ENCODE results near the gene YIPF1.

The YIPF1 gene

DNA sequence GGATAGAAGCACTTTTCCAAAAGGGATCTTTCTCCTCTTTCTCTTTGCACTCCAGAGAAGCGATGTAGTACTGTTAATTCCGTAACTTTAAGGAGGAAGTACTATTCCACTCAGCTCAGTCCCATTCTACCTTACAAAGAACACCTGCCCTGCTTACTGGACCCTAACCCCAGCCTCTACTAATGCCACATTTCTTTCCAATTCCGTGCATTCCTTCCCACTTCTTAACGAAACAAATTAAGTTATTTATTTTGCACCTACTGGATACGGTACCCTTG lies 52.0 kb downstream of the YIPF1 start:
- Histone ChIP-seq H3K4me3 (ENCODE audit: low read depth, low read length) (peak overlapping the region; percentile 92), H3K27me3 (no peaks in the 10 kb centered on the region), H3K4me1 (no peaks in the 10 kb centered on the region), H3K9me3 (no peaks in the 10 kb centered on the region), H3K36me3 (no peaks in the 10 kb centered on the region)
- DNase-seq = no peak
- TF ChIP-seq, protein P1, sequence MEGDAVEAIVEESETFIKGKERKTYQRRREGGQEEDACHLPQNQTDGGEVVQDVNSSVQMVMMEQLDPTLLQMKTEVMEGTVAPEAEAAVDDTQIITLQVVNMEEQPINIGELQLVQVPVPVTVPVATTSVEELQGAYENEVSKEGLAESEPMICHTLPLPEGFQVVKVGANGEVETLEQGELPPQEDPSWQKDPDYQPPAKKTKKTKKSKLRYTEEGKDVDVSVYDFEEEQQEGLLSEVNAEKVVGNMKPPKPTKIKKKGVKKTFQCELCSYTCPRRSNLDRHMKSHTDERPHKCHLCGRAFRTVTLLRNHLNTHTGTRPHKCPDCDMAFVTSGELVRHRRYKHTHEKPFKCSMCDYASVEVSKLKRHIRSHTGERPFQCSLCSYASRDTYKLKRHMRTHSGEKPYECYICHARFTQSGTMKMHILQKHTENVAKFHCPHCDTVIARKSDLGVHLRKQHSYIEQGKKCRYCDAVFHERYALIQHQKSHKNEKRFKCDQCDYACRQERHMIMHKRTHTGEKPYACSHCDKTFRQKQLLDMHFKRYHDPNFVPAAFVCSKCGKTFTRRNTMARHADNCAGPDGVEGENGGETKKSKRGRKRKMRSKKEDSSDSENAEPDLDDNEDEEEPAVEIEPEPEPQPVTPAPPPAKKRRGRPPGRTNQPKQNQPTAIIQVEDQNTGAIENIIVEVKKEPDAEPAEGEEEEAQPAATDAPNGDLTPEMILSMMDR (IDR thresholded peaks at IDR 0.05; ENCODE audit: low read depth, low read length) = no peak

DNA sequence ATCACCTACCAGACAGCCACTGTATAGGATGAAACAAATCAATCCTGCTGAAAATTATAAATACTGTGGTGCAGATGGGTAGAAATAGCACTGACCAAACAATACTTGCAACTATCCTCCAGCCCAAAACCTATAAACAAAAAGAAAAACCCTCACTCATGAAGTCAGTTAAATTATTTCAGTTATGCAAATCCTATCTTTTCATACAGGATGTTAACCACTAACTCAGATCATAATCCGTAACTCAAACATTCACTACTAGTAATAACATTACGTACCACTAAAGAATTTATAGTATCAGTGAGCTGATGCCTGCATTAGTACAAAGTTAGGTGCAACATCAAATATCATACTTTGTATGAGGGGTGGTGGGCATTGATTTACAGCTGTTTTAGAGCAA lies 54.1 kb downstream of the YIPF1 start:
- no peaks in the 10 kb centered on the region for H3K27me3 ChIP-seq
- no peak overlapping the region for H3K4me3 ChIP-seq (ENCODE audit: low read depth, low read length)
- H3K36me3 ChIP-seq = no peaks in the 10 kb centered on the region
- no peaks in the 10 kb centered on the region for H3K4me1 ChIP-seq
- DNase-seq = no peak
- TF ChIP-seq, protein P1 (IDR thresholded peaks at IDR 0.05; ENCODE audit: low read depth, low read length) = no peak
- H3K9me3 ChIP-seq = no peaks in the 10 kb centered on the region

DNA sequence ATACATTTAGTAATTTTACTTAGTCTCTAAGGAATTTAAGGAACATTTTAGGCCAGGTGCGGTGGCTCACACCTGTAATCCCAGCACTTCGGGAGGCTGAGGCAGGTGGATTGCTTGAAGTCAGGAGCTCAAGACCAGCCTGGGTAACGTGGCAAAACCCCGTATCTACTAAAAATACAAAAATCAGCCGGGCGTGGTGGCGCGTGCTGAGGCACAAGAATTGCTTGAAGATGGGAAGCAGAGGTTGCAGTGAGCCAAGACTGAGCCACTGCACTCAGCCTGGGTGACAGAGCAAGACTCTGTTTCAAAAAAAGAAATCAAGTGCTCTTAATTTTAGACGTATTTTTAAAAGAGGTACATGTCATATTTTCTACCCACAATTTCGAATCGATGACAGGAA lies 54.8 kb downstream of the YIPF1 start:
- H3K4me3 ChIP-seq (ENCODE audit: low read depth, low read length) = no peak overlapping the region
- TF ChIP-seq, protein P1 (IDR thresholded peaks at IDR 0.05; ENCODE audit: low read depth, low read length) = no peak
- no peaks in the 10 kb centered on the region for H3K4me1 ChIP-seq
- H3K9me3 ChIP-seq = no peaks in the 10 kb centered on the region
- H3K27me3 ChIP-seq = no peaks in the 10 kb centered on the region
- H3K36me3 ChIP-seq = no peaks in the 10 kb centered on the region
- no peak for DNase-seq

DNA sequence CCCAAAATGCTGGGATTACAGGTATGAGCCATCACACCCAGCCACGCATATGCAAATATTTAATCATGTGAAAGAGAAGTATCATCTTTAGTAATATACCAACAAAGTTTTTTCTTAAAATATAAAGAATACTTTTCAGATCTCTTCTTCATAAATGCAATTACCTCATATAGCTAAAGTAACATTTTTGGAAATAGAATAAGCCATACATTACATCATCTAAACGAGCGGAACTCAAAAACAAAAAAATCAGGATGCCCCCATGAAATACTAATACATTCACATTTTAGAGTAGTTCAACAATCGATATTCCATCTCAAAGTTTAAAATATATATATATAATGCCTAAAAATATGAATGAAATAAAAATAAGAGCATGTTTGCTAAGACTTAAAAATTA lies 56.2 kb downstream of the YIPF1 start:
- Histone ChIP-seq H3K9me3 (no peaks in the 10 kb centered on the region), H3K27me3 (no peaks in the 10 kb centered on the region), H3K36me3 (no peaks in the 10 kb centered on the region), H3K4me3 (ENCODE audit: low read depth, low read length) (no peak overlapping the region), H3K4me1 (no peaks in the 10 kb centered on the region)
- TF ChIP-seq, protein P1 (IDR thresholded peaks at IDR 0.05; ENCODE audit: low read depth, low read length) = no peak
- no peak for DNase-seq

DNA sequence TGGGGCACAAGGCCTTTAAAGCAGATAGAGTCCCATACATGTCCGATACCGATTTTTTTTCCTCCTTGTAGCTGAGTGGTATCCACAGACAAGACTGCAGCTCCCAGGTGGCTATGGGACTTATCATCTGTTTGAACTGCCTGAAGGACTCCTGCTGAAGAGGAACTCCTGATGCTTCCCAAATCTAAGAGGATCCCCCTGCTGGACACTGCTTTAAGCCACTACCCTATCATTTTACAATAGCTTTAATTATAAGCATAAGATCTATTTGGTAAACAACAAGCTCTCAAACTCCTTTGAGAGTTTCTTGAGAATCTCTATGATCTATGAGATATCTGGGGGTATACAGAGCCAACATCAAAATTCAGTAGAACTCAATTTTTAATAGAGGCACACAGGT lies 63.2 kb downstream of the YIPF1 start:
- TF ChIP-seq, protein P1 (IDR thresholded peaks at IDR 0.05; ENCODE audit: low read depth, low read length) = peak; percentile 21; the same call in 1 of the 2 replicates
- no peaks in the 10 kb centered on the region for H3K4me1 ChIP-seq
- peaks cover 2% of the 10 kb centered on the region; the same call in 1 of the 2 replicates for H3K36me3 ChIP-seq
- H3K27me3 ChIP-seq = no peaks in the 10 kb centered on the region
- no peaks in the 10 kb centered on the region for H3K9me3 ChIP-seq
- no peak for DNase-seq
- no peak overlapping the region for H3K4me3 ChIP-seq (ENCODE audit: low read depth, low read length)

DNA sequence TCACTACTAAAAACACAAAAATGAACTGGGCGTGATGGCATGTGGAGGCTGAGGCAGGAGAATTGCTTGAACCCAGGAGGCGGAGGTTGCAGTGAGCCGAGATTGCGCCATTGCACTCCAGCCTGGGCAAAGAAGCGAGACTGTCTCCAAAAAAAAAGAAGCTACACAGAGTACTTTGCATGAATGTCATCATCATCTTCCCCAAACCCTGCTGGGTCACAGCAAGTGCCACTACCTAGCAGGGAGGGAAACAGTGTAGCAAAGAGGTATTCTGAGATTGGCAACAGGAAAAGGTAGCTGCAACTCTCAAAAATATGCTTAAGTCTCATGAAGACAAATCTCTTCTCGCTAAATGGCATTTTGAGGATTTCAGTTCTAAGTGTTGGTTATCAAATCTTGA lies 64.3 kb downstream of the YIPF1 start:
- Histone ChIP-seq H3K36me3 (peaks cover 2% of the 10 kb centered on the region; the same call in 1 of the 2 replicates), H3K4me1 (no peaks in the 10 kb centered on the region), H3K9me3 (no peaks in the 10 kb centered on the region), H3K4me3 (ENCODE audit: low read depth, low read length) (no peak overlapping the region), H3K27me3 (no peaks in the 10 kb centered on the region)
- TF ChIP-seq, protein P1 (IDR thresholded peaks at IDR 0.05; ENCODE audit: low read depth, low read length) = no peak
- no peak for DNase-seq

Data from BE2C (cell line).